Activated B cell treated with CpG ODN at 0.5 μM for 24 hours (primary cell): Measurements from ENCODE around the gene GPD2. TPM values are rescaled to one million over a fixed set of nuclear protein-coding genes. Genes with fewer than 3 reads are reported as not detected.

ENCODE experiments used
- ATAC-seq: fragments of 200-7000 bp; cut with Tn5 transposase; one replicate; pipeline ENCODE4 v1.10.0; 2021; ENCODE audit warnings: low read depth, mild to moderate bottlenecking, moderate library complexity
- CTCF ChIA-PET: fragments of 350-600 bp; sonication (Branson Sonifier 250); formaldehyde crosslinking; loops from one replicate; lab custom pipeline; 2021; ENCODE audit warnings: antibody characterized with exemption; lab: Charles Lee
- POLR2A ChIA-PET: fragments of 350-600 bp; sonication (Branson Sonifier 250); formaldehyde crosslinking; loops from one replicate; lab custom pipeline; 2021; ENCODE audit warnings: antibody characterized with exemption; lab: Charles Lee
- DNase-seq: peaks from one replicate; pipeline ENCODE4 v3.0.0; 2022
- H3K27ac Mint-ChIP-seq: one replicate; pipeline ENCODE4 v1.8.0; 2020; ENCODE audit warnings: mixed read lengths
- H3K27me3 Mint-ChIP-seq: one replicate; pipeline ENCODE4 v1.8.0; 2021; ENCODE audit warnings: mixed read lengths
- H3K36me3 Mint-ChIP-seq: one replicate; pipeline ENCODE4 v1.8.0; 2021; ENCODE audit warnings: low read depth, mixed read lengths
- H3K4me1 Mint-ChIP-seq: one replicate; pipeline ENCODE4 v1.8.0; 2021; ENCODE audit warnings: mixed read lengths
- H3K4me3 Mint-ChIP-seq: one replicate; pipeline ENCODE4 v1.8.0; 2020; ENCODE audit warnings: mild to moderate bottlenecking, mixed read lengths
- H3K9me3 Mint-ChIP-seq: one replicate; pipeline ENCODE4 v1.8.0; 2020; ENCODE audit warnings: mixed read lengths
- intact Hi-C: fragments of 100-400 bp; cut with micrococcal nuclease; formaldehyde crosslinking; loops from one replicate; pipeline ENCODE4 v1.15.1; 2024
- total RNA-seq: library from RNA; stranded (reverse); gene quantifications from 2 replicates; pipeline ENCODE4 v1.2.3, GENCODE V29; 2022
- TF ChIP-seq, protein P1 (sequence below): fragments of 200-600 bp; IDR thresholded peaks from one replicate; pipeline ENCODE4 v1.8.0; 2022; ENCODE audit warnings: antibody characterized with exemption, mild to moderate bottlenecking

GPD2 gene
- total RNA-seq, 1 donor from 2014 or later = 17.8 TPM

DNA sequence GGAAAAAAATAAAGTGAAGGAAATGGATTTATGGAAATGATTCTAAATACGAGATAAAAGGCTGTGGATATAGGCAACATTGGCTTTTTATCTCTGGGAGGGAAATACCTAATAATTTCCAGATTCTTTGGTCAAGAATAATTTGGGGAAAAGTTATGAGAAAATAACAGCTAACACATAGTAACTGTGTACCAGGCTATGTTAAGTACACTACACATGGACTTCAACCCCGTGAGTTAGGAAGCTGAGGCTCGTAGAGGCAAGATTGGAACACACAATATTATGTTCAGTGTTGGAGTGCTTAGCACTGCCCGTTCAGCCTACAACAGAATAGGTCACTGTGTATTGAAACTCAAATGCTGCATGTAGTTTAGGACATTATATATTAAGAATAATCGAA is 34.3 kb upstream of the GPD2 start:
- ChIA-PET POLR2A (interaction anchor here (3.7 kb wide), 1 partner anchor 68 kb away, joined by 66 read pairs; the partner anchor contains the start of gene NR4A2), CTCF (no interaction called here)
- TF ChIP-seq, protein P1, sequence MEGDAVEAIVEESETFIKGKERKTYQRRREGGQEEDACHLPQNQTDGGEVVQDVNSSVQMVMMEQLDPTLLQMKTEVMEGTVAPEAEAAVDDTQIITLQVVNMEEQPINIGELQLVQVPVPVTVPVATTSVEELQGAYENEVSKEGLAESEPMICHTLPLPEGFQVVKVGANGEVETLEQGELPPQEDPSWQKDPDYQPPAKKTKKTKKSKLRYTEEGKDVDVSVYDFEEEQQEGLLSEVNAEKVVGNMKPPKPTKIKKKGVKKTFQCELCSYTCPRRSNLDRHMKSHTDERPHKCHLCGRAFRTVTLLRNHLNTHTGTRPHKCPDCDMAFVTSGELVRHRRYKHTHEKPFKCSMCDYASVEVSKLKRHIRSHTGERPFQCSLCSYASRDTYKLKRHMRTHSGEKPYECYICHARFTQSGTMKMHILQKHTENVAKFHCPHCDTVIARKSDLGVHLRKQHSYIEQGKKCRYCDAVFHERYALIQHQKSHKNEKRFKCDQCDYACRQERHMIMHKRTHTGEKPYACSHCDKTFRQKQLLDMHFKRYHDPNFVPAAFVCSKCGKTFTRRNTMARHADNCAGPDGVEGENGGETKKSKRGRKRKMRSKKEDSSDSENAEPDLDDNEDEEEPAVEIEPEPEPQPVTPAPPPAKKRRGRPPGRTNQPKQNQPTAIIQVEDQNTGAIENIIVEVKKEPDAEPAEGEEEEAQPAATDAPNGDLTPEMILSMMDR = no peak
- Mint-ChIP-seq H3K36me3 (peaks cover 10% of the 10 kb centered on the region), H3K4me3 (no peak overlapping the region), H3K27ac (no peak overlapping the region), H3K4me1 (peaks cover 23% of the 10 kb centered on the region), H3K9me3 (no peaks in the 10 kb centered on the region), H3K27me3 (peaks cover 6% of the 10 kb centered on the region)
- no peak for DNase-seq
- intact Hi-C loops = loop anchor here (1.0 to 10.0 kb wide), 3 partner anchors 69 to 1473 kb away; partner anchors contain the start of gene ACVR1
- no peak for ATAC-seq

DNA sequence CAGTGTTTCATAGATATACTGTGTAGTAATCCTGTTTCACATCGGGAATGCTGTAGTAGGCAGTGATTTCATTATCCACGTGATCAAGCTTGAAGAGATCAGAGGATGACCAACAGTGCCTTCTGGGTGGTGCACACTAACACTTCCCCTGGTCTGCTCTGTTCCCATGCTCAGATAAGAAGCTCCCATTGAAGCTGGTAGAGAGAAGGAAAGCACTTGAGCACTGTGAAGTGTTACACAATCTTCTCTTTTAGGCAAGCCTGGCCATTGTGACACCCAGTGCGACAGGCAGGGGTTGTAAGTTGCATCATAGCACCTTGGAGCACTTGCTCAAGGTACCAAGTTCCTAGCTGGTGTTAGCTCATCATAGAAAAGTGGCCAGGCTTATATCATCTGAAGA is 30.6 kb upstream of the GPD2 start:
- POLR2A ChIA-PET = no interaction called here
- no peak for DNase-seq
- TF ChIP-seq, protein P1 = no peak
- intact Hi-C loops = loop anchor here (10.0 kb wide), 1 partner anchor 1469 kb away; the partner anchor contains the start of gene ACVR1
- Mint-ChIP-seq H3K9me3 (no peaks in the 10 kb centered on the region), H3K27me3 (peaks cover 11% of the 10 kb centered on the region), H3K4me3 (no peak overlapping the region), H3K27ac (no peak overlapping the region), H3K4me1 (peaks cover 12% of the 10 kb centered on the region), H3K36me3 (peaks cover 5% of the 10 kb centered on the region)
- no peak for ATAC-seq
- CTCF ChIA-PET = no interaction called here

DNA sequence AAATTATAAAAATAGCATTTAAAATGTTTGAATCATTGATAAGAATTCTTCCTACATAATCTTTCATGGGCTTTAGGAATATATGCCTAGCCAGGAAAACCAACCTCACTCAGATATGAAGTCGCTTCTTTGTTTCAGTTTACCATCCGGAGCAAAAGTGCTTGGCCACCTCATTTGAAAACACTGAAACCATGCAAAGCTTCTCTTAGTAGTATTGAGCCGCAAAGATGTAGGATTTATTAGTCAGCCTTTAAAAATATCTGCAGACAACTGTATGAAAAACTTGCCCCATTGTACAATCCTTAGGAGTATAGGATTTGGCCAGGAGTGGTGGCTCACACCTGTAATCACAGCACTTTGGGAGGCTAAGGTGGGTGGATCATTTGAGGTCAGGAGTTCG is 24.3 kb upstream of the GPD2 start:
- peaks cover 12% of the 10 kb centered on the region for H3K27me3 Mint-ChIP-seq
- TF ChIP-seq, protein P1 = no peak
- no peak overlapping the region for H3K4me3 Mint-ChIP-seq
- H3K36me3 Mint-ChIP-seq = no peaks in the 10 kb centered on the region
- CTCF ChIA-PET = no interaction called here
- no peaks in the 10 kb centered on the region for H3K4me1 Mint-ChIP-seq
- POLR2A ChIA-PET = no interaction called here
- intact Hi-C loops = no loop called here
- ATAC-seq (no peak), DNase-seq (no peak)
- no peaks in the 10 kb centered on the region for H3K9me3 Mint-ChIP-seq
- no peak overlapping the region for H3K27ac Mint-ChIP-seq

DNA sequence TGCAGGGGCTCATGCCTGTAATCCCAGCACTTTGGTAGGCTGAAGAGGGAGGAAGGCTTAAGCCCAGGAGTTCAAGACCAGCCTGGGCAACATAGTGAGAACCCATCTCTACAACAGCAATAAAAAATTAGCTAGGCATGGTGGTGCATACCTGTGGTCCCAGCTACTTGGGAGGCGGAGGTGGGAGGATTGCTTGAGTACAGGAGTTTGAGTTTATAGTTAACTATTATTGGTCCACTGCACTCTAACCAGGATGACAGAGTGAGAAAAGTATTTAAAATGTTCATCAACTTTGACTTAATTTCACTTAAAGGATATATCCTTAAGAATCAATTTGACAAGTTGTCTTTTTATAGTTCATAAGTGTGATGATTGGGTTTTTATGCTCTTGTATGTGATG is 14.3 kb upstream of the GPD2 start:
- ChIA-PET POLR2A (no interaction called here), CTCF (no interaction called here)

DNA sequence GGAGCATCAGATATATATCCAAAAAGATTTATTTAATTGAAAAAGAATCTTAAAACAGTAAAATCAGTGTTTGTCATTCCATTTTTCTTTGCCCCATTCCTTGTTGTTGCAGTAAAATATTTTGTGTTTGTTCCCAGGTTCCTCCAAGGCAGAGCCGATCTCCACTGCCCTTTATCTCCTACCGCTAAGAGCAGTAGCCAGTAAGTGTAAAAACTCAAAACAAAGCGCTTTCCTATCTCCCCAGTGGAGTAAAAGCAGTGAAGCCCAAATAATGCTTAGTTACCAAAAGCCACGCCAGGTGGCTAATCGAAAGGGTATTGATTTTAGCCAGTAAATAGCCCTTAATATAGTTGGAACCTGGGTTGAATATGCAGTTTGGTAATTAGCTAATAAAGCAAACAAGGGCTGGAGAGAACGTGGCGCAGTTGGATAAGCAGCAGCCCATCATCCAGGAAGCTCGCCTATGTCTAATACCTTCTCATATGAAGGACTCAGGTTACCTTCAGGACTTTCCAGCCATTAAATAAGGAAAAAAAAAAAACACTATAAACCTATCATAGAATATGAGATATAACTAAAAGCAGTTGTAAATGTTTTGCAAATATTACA is 12.4 kb upstream of the GPD2 start:
- H3K36me3 Mint-ChIP-seq = no peaks in the 10 kb centered on the region
- H3K27ac Mint-ChIP-seq = no peak overlapping the region
- no peaks in the 10 kb centered on the region for H3K9me3 Mint-ChIP-seq
- TF ChIP-seq, protein P1 = no peak
- no peak overlapping the region for H3K4me3 Mint-ChIP-seq
- intact Hi-C loops = no loop called here
- no peaks in the 10 kb centered on the region for H3K27me3 Mint-ChIP-seq
- DNase-seq = no peak
- ChIA-PET POLR2A (no interaction called here), CTCF (no interaction called here)
- no peak for ATAC-seq
- H3K4me1 Mint-ChIP-seq = no peaks in the 10 kb centered on the region

More for the DNA sequence above, 14.3 kb upstream of the GPD2 start:
- DNase-seq (no peak), ATAC-seq (no peak)
- Mint-ChIP-seq H3K9me3 (no peaks in the 10 kb centered on the region), H3K4me1 (no peaks in the 10 kb centered on the region), H3K36me3 (no peaks in the 10 kb centered on the region), H3K27ac (no peak overlapping the region), H3K4me3 (no peak overlapping the region), H3K27me3 (peaks cover 4% of the 10 kb centered on the region)
- intact Hi-C loops = no loop called here
- TF ChIP-seq, protein P1 = no peak
